Measurements from ENCODE around the gene DTX2. TPM values are rescaled to one million over a fixed set of nuclear protein-coding genes. Genes with fewer than 3 reads are reported as not detected.
A peak's percentile ranks its signal among the peaks of the same experiment; 100 is the strongest.
"Not testable (repeated sequence)": the region's sequence is repeated elsewhere in the genome, so short reads cannot be mapped to it uniquely, and the experiment has no call there.

DTX2 gene
- polyA plus RNA-seq, 1 donor: 17.4 TPM

DNA sequence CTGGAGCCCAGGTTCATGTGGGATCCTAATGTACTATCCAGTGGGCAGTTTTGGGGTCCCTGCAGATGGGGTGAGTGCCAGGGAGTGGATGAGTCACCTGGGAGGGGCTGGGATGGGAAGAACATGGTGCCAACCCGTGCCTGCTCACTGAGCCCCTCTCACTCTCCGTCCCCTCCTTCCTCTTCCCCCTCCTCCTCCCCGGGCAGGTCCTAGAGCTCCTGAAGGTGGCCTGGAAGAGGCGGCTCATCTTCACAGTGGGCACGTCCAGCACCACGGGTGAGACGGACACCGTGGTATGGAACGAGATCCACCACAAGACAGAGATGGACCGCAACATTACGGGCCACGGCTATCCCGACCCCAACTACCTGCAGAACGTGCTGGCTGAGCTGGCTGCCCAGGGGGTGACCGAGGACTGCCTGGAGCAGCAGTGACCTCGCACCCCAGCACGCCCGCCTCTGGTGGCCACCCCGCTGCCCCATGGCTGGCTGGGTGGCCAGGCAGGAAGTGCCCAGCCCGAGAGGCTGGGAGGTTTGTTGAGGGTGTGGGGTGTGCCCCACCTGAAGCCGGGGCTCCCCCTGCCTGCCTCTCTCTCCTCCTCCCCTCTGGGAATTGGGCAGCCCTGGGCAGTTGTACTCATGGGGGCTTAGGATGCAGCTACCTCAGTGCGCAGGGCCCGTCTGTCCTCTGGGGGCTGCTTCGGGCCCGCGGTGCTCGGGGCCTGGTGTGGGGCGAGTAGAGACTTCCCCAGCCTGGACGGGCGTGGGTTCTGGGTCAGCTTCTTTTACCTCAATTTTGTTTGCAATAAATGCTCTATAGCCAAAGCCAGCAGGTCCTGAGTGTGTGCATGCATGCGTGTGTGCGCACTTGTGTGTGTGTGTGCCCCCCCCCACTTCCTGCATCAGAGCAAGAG lies 43.9 kb downstream of the DTX2 start:
- H3K27ac ChIP-seq (ENCODE audit: low read length): no peak overlapping the region
- DNase-seq: no peak
- no peaks in the 10 kb centered on the region for H3K4me1 ChIP-seq (ENCODE audit: control insufficient read depth, insufficient read depth, low read length)
- H3K4me3 ChIP-seq (ENCODE audit: low read length): no peak overlapping the region
- no peaks in the 10 kb centered on the region for H3K27me3 ChIP-seq (ENCODE audit: control insufficient read depth, insufficient read depth, low read length)
- peaks cover 23% of the 10 kb centered on the region for H3K36me3 ChIP-seq (ENCODE audit: control insufficient read depth, insufficient read depth, low read length)
- WGBS (ENCODE audit: insufficient coverage, low lambda C conversion rate): no CpG with 5 or more reads among the region's 32 CpGs
- no peaks in the 10 kb centered on the region for H3K9me3 ChIP-seq (ENCODE audit: control insufficient read depth, low read depth, low read length)

DNA sequence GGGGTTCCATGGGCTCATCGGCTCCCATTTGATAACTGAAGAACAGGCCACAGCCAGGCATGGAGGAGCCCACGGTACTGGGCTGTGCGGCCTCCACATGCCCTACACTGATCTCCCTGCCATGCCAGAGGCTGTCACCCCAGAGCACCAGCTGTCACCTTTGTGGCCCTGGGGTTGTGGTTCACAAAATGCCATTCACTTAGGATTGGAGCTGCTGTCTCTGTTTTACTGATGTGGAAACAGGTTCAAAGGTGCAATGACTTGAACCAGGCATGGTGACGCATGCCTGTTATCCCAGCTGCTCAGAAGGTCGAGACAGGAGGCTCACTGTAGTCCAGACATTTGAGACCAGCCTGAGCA lies 44.6 kb downstream of the DTX2 start:
- WGBS (ENCODE audit: insufficient coverage, low lambda C conversion rate): no CpG with 5 or more reads among the region's 5 CpGs
- no peaks in the 10 kb centered on the region for H3K27me3 ChIP-seq (ENCODE audit: control insufficient read depth, insufficient read depth, low read length)
- no peak for DNase-seq

DNA sequence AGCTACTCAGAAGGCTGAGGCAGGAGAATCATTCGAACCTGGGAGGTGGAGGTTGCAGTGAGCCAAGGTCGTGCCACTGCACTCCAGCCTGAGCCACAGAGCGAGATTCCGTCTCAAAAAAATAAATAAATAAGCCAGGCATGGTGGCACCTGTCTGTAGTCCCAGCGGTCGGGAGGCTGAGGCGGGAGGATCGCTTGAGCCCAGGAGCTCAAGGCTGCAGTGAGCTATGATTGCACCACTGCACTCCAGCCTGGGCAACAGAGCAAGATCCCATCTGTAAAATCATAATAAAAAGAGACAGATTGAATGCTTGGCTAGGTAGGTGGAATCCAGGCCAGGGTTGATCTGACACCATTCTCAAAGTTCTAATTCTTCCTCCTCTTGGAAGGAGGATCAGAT lies 45.1 kb downstream of the DTX2 start:
- no CpG with 5 or more reads among the region's 8 CpGs for whole genome bisulfite sequencing (ENCODE audit: insufficient coverage, low lambda C conversion rate)

More for the DNA sequence above, 44.6 kb downstream of the DTX2 start:
- H3K27ac ChIP-seq (ENCODE audit: low read length): no peak overlapping the region
- H3K4me3 ChIP-seq (ENCODE audit: low read length): no peak overlapping the region
- peaks cover 23% of the 10 kb centered on the region for H3K36me3 ChIP-seq (ENCODE audit: control insufficient read depth, insufficient read depth, low read length)
- no peaks in the 10 kb centered on the region for H3K4me1 ChIP-seq (ENCODE audit: control insufficient read depth, insufficient read depth, low read length)
- no peaks in the 10 kb centered on the region for H3K9me3 ChIP-seq (ENCODE audit: control insufficient read depth, low read depth, low read length)

DNA sequence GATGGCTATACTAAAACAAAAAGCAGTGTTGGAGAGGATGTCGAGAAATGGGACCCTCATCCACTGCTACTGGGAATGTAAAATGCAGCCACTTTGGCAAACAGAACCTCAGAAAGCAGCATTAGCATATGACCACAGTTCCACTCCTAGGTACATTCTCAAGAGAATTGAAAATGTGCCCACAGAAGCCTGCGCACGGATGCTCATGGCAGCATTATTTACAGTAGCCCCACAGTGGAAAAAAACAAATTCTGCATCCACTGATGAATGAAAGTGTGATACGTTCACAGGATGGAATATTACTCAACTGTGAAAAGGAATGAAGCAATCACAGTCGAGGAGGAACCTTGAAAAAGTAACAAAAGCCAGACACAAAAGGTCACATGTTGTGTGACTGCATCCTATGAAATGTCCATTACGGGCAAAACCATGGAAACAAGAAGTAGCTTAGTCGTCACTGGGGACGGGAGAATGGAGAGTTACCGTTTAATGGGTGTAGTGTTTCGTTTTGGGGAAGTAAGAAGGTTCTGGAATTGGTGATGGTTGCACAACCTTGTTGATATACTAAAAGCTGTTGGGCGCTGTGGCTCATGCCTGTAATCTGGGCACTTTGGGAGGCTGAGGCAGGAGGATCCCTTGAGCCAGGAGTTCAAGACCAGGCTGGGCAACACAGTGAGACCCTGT lies 46.4 kb downstream of the DTX2 start:
- WGBS (ENCODE audit: insufficient coverage, low lambda C conversion rate): 100% methylated on average over 1 of the region's 11 CpGs
- no peaks in the 10 kb centered on the region for H3K27me3 ChIP-seq (ENCODE audit: control insufficient read depth, insufficient read depth, low read length)
- H3K4me1 ChIP-seq (ENCODE audit: control insufficient read depth, insufficient read depth, low read length): no peaks in the 10 kb centered on the region
- no peaks in the 10 kb centered on the region for H3K9me3 ChIP-seq (ENCODE audit: control insufficient read depth, low read depth, low read length)
- H3K27ac ChIP-seq (ENCODE audit: low read length): no peak overlapping the region
- peaks cover 21% of the 10 kb centered on the region for H3K36me3 ChIP-seq (ENCODE audit: control insufficient read depth, insufficient read depth, low read length)
- DNase-seq: peak in 1 of 2 donors; percentile 6
- no peak overlapping the region for H3K4me3 ChIP-seq (ENCODE audit: low read length)

More for the DNA sequence above, 45.1 kb downstream of the DTX2 start:
- H3K9me3 ChIP-seq (ENCODE audit: control insufficient read depth, low read depth, low read length); H3K27me3 ChIP-seq (ENCODE audit: control insufficient read depth, insufficient read depth, low read length); H3K27ac ChIP-seq (ENCODE audit: low read length); H3K4me3 ChIP-seq (ENCODE audit: low read length); H3K4me1 ChIP-seq (ENCODE audit: control insufficient read depth, insufficient read depth, low read length); DNase-seq: not testable (repeated sequence)
- H3K36me3 ChIP-seq (ENCODE audit: control insufficient read depth, insufficient read depth, low read length): peaks cover 23% of the 10 kb centered on the region

DNA sequence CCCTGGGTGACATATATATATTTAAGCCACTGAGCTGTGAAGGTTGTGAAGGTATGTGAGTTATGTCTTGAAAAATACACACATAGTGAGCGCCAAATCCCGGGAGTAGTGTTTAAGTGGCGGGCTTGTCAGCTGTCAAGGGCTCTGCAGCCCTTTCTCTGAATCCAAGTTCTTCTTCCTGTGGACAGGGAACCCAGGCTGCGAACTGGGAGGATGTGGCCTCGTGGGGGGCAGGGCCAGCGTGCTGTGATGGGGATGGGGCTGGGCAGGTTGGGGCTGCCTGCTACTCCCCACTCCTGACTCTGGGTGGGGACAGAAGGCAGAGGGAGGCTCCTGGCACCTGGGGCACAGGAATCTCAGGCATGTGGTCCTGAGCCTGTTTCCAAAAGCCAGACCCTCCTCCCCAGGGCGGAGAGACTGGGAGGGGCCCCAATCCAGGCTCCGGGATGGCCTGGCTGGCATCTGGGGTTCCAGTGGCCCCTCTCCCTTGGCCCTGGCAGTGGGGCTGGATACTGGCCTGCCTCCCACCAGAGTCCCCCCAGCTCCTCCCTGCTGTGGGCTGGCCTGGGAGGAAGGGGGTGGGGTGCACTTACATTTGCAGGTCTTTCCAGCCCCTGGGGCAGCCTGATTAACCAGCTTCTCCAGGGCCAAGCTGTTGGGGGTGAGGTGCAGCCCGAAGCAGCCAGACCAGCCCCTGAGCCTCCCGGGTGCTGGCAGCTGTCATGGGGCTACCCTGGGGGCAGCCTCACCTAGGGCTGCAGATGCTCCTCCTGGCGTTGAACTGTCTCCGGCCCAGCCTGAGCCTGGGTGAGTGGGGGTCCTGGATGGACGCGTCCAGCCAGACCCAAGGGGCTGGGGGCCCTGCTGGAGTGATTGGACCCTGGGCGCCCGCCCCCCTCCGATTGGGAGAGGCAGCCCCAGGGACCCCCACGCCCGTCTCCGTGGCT lies 48.7 kb downstream of the DTX2 start, which contains the start of gene UPK3B:
Gene UPK3B (plus strand): TSS at position 622 of the 947 bp plus-strand sequence. CDS start 101 bp downstream, at position 723.
- Histone ChIP-seq H3K27ac (ENCODE audit: low read length) (no peak within 1 kb of the TSS), H3K9me3 (ENCODE audit: control insufficient read depth, low read depth, low read length) (no peaks in the 10 kb centered on the region), H3K36me3 (ENCODE audit: control insufficient read depth, insufficient read depth, low read length) (peaks cover 14% of the 10 kb centered on the region), H3K4me3 (ENCODE audit: low read length) (no peak within 1 kb of the TSS), H3K27me3 (ENCODE audit: control insufficient read depth, insufficient read depth, low read length) (no peaks in the 10 kb centered on the region), H3K4me1 (ENCODE audit: control insufficient read depth, insufficient read depth, low read length) (no peaks in the 10 kb centered on the region)
- no CpG with 5 or more reads among the region's 20 CpGs for WGBS (ENCODE audit: insufficient coverage, low lambda C conversion rate)
- peak in 1 of 2 donors; percentile 4 for DNase-seq

DNA sequence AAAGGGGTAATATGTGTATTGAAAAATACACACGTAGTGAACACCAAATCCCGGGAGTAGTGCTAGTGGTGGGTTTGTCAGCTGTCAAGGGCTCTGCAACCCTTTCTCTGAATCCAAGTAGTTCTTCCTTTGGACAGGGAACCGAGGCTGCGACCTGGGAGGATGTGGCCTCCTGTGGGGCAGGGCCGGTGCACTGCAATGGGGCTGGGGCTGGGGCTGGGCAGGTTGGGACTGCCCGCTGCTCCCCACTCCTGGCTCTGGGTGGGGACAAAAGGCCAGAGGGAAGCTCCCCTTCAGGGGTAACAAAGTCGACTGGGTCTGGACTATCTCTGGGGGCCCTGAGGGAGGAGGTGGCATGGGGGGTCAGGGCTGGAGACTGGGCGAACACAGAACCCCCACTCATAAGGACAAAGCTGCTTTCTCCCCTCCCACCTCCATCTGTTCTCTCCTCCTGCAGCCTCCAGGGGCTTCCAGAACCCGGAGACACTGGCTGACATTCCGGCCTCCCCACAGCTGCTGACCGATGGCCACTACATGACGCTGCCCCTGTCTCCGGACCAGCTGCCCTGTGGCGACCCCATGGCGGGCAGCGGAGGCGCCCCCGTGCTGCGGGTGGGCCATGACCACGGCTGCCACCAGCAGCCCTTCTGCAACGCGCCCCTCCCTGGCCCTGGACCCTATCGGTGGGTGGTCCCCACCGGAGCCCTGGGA lies 49.8 kb downstream of the DTX2 start:
- H3K4me3 ChIP-seq (ENCODE audit: low read length); H3K36me3 ChIP-seq (ENCODE audit: control insufficient read depth, insufficient read depth, low read length); H3K27me3 ChIP-seq (ENCODE audit: control insufficient read depth, insufficient read depth, low read length); H3K4me1 ChIP-seq (ENCODE audit: control insufficient read depth, insufficient read depth, low read length); H3K27ac ChIP-seq (ENCODE audit: low read length); H3K9me3 ChIP-seq (ENCODE audit: control insufficient read depth, low read depth, low read length); DNase-seq: not testable (repeated sequence)
- no CpG with 5 or more reads among the region's 24 CpGs for WGBS (ENCODE audit: insufficient coverage, low lambda C conversion rate)

DNA sequence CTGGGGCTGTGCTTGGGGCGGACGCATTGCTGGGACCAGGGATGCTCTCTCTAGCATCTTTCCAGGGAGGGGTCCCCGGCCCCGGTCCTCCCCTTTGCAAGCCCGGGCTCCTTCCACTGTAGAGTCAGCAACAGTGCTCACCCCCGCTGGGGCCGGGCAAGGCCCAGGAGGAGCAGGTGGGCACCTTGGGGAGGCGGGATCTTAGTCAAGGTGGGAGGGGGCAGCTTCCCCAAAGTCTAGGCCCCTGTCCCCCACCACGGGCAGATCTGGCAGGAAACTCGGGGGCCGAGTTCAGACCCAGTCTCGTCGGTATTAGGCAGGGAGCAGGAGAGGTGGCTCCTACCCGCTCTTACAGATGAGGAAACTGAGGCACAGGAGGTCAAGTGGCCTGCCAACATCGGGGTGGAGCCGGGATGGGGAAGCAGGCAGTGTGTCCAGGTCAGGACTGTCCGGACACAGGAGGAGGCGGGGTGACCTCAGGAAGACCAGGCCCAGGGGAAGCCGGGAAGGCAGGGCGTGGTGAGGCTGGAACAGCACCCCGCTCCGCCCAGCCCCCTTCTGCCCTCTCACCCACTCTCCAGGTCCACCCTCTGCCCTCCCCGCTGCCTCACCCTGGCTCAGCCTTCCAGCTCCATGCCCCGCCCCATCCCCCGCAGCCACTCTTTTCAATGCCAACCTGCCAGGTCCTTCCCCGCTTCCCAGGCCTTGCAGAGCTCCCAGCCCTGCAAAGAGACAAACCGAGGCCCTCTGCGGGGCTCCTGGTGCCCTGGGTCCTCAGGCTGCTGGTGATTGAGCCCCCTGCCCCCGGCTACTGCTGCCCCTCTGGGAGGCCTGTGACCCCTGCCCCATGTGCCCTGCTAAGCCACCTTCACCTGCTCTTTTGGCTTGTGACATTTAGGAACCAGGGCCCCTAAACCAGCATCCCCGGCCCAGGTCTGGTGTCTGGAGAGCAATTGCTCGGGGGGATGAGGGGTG lies 50.7 kb downstream of the DTX2 start:
- H3K27ac ChIP-seq (ENCODE audit: low read length); H3K4me3 ChIP-seq (ENCODE audit: low read length); H3K4me1 ChIP-seq (ENCODE audit: control insufficient read depth, insufficient read depth, low read length); H3K36me3 ChIP-seq (ENCODE audit: control insufficient read depth, insufficient read depth, low read length); H3K27me3 ChIP-seq (ENCODE audit: control insufficient read depth, insufficient read depth, low read length); H3K9me3 ChIP-seq (ENCODE audit: control insufficient read depth, low read depth, low read length): not testable (repeated sequence)
- peak in 1 of 2 donors; percentile 0 for DNase-seq
- no CpG with 5 or more reads among the region's 31 CpGs for WGBS (ENCODE audit: insufficient coverage, low lambda C conversion rate)

DNA sequence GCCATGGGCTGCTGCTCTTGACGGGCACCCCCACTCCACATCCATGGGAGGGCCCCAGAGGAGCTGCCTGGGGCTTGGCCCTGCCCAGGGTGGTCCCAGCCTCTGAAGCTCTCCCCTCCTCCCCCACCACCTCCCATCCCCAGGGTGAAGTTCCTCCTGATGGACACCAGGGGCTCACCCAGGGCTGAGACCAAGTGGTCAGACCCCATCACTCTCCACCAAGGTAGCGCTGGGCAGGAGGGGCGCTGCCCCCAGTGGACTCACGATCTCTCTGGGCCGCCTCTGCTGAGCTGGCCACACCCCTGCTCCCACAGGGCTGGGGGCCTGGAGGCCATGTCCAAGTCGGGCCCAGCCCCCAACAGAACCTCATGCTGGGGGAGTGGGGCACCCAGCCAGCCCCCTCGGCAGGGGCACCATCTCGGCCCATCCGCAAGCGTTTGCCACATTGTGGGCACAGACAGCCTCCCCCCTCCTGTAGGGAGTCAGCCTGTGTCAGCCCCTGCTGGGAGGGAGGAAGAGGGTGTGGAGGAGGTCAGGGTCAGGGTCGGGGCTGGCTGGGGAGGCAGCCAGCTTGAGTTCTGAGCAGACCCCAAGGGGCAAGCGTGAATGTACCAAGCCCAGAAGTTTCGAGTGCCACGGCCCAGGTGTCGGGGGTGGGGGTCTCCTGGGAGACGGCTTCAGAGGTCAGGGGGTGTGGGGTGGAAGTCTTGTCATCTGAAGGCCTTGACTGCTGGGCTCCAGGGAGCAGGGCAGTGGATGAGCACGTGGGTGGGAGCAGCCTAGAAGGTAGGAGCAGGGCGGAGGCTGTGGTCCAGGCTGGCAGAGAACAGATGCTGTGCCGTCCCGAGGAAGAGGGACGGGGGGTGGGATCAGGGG lies 51.7 kb downstream of the DTX2 start:
- Histone ChIP-seq H3K36me3 (ENCODE audit: control insufficient read depth, insufficient read depth, low read length) (no peaks in the 10 kb centered on the region), H3K4me3 (ENCODE audit: low read length) (no peak overlapping the region), H3K27me3 (ENCODE audit: control insufficient read depth, insufficient read depth, low read length) (no peaks in the 10 kb centered on the region), H3K27ac (ENCODE audit: low read length) (no peak overlapping the region), H3K4me1 (ENCODE audit: control insufficient read depth, insufficient read depth, low read length) (no peaks in the 10 kb centered on the region), H3K9me3 (ENCODE audit: control insufficient read depth, low read depth, low read length) (no peaks in the 10 kb centered on the region)
- no CpG with 5 or more reads among the region's 21 CpGs for WGBS (ENCODE audit: insufficient coverage, low lambda C conversion rate)
- DNase-seq: peak in 1 of 2 donors; percentile 6
